ENCODE data around the gene SECISBP2. TPM values are rescaled to one million over a fixed set of nuclear protein-coding genes. Genes with fewer than 3 reads are reported as not detected.

SECISBP2 gene
- total RNA-seq, 4 donors from 2014 or later: 66.6 to 152 (median 101) TPM

DNA sequence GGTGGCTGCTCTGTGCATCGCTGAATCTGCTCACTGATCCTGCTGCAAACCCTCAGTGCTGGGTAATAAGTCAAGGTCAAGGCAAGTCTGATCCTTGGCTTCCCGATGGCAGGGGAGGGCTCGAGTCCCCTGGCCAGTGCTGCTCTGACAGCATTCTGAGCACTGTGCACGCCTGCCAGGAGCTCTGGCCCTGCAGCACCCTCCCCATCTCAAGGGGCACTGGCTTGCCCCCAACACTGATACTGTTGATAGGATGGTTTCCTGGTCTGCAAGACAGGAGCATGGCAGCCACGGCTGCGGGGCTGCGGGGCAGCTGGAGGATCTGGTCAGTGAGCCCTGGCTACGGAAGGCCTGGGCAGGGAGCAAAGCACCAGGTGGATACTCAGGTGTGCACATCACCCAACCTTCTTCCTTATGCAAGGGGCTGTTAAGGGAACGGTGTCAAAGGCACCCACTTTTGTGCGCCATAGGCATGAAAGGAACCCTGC lies 71.8 kb downstream of the SECISBP2 start:
- no peak for DNase-seq
- Histone ChIP-seq H3K4me1 (peaks cover 0 to 9% (median 0%) of the 10 kb centered on the region in 4 donors), H3K4me3 (no peak overlapping the region), H3K27me3 (no peaks in the 10 kb centered on the region), H3K36me3 (peaks cover 0 to 87% (median 0%) of the 10 kb centered on the region in 3 donors), H3K9me3 (no peaks in the 10 kb centered on the region), H3K27ac (no peak overlapping the region)
- no peak for TF ChIP-seq POLR2A (IDR thresholded peaks at IDR 0.05)

DNA sequence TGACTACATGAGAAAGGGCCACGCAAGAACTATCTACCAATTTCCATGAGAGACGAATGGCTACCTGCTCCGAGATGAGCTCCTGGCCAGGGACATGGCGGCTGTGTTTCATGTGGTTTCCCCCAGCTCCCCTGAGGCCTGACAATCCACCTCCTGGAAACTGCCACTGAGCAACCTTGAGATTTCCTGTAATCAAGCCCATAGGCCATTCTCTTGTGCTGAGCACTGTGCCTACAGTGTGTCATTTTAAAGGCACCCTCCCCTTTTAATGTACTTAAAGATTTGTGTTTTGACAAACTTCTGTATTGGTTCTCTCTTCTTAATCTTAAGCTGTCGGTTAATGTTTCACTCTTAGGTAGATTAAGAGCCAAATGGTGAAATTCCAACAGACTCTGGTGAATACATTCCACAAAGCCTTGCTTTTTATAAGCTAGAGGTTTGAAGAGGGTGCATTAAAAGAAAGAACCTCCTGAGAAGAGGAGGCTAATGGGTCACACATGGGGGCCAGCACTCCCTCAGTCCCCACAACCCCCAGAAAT lies 72.3 kb downstream of the SECISBP2 start:
- TF ChIP-seq POLR2A (IDR thresholded peaks at IDR 0.05): no peak
- TF ChIP-seq, protein P1, sequence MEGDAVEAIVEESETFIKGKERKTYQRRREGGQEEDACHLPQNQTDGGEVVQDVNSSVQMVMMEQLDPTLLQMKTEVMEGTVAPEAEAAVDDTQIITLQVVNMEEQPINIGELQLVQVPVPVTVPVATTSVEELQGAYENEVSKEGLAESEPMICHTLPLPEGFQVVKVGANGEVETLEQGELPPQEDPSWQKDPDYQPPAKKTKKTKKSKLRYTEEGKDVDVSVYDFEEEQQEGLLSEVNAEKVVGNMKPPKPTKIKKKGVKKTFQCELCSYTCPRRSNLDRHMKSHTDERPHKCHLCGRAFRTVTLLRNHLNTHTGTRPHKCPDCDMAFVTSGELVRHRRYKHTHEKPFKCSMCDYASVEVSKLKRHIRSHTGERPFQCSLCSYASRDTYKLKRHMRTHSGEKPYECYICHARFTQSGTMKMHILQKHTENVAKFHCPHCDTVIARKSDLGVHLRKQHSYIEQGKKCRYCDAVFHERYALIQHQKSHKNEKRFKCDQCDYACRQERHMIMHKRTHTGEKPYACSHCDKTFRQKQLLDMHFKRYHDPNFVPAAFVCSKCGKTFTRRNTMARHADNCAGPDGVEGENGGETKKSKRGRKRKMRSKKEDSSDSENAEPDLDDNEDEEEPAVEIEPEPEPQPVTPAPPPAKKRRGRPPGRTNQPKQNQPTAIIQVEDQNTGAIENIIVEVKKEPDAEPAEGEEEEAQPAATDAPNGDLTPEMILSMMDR (IDR thresholded peaks at IDR 0.05): no peak
- H3K4me3 ChIP-seq: no peak overlapping the region
- no peak for DNase-seq
- no peaks in the 10 kb centered on the region for H3K9me3 ChIP-seq
- H3K27ac ChIP-seq: no peak overlapping the region
- H3K27me3 ChIP-seq: no peaks in the 10 kb centered on the region
- H3K36me3 ChIP-seq: peaks cover 0 to 82% (median 0%) of the 10 kb centered on the region in 3 donors
- H3K4me1 ChIP-seq: peaks cover 0 to 9% (median 0%) of the 10 kb centered on the region in 4 donors

DNA sequence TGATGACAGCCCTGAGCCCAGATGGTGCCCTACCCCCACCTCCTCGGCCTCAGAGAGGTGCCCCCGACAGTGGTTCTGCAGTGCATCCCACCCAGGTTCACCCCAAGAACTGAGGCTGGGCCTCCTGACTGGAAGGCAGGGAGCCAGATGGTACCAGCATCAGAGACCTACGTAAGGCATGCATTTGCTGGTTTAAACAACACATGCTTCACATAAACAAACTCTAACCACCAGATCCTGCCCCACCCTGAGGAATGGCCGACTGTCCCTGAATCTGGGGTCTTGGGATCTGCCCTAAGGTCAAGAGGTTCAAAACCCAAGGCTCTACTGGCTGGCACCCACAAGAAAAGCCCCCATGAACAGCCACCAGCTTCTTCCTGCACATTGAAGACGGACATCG lies 73.3 kb downstream of the SECISBP2 start:
- no peak for DNase-seq
- TF ChIP-seq, protein P1 (IDR thresholded peaks at IDR 0.05): no peak
- TF ChIP-seq POLR2A (IDR thresholded peaks at IDR 0.05): no peak
- H3K4me1 ChIP-seq: peaks cover 0 to 9% (median 0%) of the 10 kb centered on the region in 4 donors
- no peak overlapping the region for H3K27ac ChIP-seq
- no peaks in the 10 kb centered on the region for H3K27me3 ChIP-seq
- H3K9me3 ChIP-seq: no peaks in the 10 kb centered on the region
- peaks cover 0 to 82% (median 0%) of the 10 kb centered on the region in 3 donors for H3K36me3 ChIP-seq
- no peak overlapping the region for H3K4me3 ChIP-seq

DNA sequence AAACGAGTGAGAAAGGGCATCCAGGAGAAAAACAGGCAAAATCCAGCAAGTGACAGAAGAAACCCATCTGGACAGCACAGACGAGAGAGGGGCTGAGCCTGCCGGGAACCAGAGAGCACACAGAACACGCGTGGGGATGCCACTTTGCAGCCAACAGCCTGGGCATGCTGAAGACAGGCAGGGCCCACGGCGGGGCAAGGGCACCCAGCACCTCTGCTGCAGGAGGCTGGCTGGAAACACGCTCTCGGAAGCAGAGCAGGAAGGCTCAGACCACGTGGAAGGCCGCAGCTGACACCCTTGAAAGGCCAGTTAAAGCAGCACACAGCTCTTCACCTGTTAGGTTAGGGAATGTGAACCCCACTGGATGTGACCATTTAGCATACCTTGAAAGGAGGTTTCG lies 76.1 kb downstream of the SECISBP2 start:
- Histone ChIP-seq H3K4me1 (no peaks in the 10 kb centered on the region), H3K9me3 (no peaks in the 10 kb centered on the region), H3K27me3 (no peaks in the 10 kb centered on the region), H3K4me3 (no peak overlapping the region), H3K36me3 (peaks cover 0 to 78% (median 0%) of the 10 kb centered on the region in 3 donors), H3K27ac (no peak overlapping the region)
- TF ChIP-seq POLR2A (IDR thresholded peaks at IDR 0.05): no peak
- TF ChIP-seq, protein P1 (IDR thresholded peaks at IDR 0.05): no peak
- no peak for DNase-seq

DNA sequence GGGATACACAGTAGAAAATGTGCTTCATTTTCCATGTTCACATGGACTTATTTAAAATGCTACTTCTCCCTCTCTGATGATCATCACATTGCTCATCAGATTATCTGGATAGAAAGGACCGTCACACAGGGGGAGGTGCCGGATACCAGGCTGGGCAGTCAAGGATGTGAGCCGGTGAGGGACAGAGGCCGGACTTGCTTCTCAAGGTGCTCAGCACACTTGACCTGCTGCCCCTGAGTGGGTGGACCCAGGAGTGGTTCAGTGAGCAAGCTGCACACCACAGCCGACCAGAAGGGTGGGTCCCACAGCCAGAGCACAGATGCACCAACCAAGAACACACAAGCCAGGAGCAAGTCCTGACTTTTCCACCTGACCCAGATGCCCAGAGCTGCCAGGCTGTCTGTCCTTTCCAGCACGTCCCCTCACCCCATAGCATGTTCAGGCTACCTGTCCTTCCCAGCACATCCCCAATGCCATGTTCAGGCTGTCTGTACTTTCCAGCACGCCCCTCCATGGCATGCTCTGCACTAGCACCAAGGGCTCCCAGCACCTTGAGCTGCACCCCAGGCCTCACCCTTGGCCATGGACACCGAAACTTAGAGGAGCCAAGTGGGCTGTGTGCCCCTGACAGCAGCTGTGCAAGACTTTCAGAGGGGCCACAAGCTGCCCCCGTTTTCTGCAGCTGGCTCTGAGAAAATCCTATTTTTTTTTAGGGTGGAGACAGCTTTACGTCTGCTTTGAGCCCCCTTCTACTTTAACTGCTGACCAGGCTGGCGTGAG lies 77.8 kb downstream of the SECISBP2 start:
- Histone ChIP-seq H3K36me3 (peaks cover 0 to 61% (median 0%) of the 10 kb centered on the region in 3 donors), H3K27me3 (no peaks in the 10 kb centered on the region), H3K9me3 (no peaks in the 10 kb centered on the region), H3K4me3 (no peak overlapping the region), H3K27ac (no peak overlapping the region), H3K4me1 (peaks cover 0 to 2% (median 0%) of the 10 kb centered on the region in 4 donors)
- TF ChIP-seq, protein P1 (IDR thresholded peaks at IDR 0.05): no peak
- TF ChIP-seq POLR2A (IDR thresholded peaks at IDR 0.05): no peak
- no peak for DNase-seq

DNA sequence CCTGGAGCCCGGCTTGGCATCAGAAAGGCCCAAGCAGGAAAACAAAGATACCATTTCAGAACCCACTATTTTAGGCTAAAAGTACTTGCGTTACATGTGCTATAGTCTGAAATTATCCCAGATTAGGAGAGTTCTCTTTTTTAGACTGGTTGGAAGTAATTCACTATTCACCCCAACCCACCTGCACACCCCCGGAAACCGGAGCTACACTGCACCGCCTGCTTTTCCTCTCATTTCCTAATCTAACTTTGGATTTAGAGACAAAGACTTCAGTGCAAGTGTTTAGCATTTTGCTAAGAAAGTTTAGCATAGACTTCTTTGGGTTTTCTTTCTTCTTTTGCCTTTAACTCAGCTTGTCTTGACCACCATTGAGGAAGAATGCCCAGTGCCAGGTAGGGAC lies 79.2 kb downstream of the SECISBP2 start:
- TF ChIP-seq, protein P1 (IDR thresholded peaks at IDR 0.05): no peak
- TF ChIP-seq POLR2A (IDR thresholded peaks at IDR 0.05): no peak
- no peaks in the 10 kb centered on the region for H3K27me3 ChIP-seq
- H3K4me1 ChIP-seq: peaks cover 0 to 8% (median 0%) of the 10 kb centered on the region in 4 donors
- H3K36me3 ChIP-seq: peaks cover 0 to 60% (median 0%) of the 10 kb centered on the region in 3 donors
- no peaks in the 10 kb centered on the region for H3K9me3 ChIP-seq
- H3K27ac ChIP-seq: no peak overlapping the region
- H3K4me3 ChIP-seq: no peak overlapping the region
- no peak for DNase-seq

All from Peyer's patch (tissue), 4 donors.